B cell (primary cell): ENCODE data around the gene IRAK2.

Experiments used
- EZH2 ChIP-seq: IDR thresholded peaks from 2 replicates; pipeline ENCODE4 v1.6.1; 2012; ENCODE audit warnings: borderline replicate concordance, low read depth, mild to moderate bottlenecking, moderate library complexity, low read length; ENCODE audit not compliant: insufficient read depth, poor library complexity, severe bottlenecking
- TF ChIP-seq, protein P1 (sequence below): fragments of 200-600 bp; IDR thresholded peaks from one replicate; pipeline ENCODE4 v1.8.0; 2022; ENCODE audit warnings: antibody characterized with exemption, mild to moderate bottlenecking

DNA sequence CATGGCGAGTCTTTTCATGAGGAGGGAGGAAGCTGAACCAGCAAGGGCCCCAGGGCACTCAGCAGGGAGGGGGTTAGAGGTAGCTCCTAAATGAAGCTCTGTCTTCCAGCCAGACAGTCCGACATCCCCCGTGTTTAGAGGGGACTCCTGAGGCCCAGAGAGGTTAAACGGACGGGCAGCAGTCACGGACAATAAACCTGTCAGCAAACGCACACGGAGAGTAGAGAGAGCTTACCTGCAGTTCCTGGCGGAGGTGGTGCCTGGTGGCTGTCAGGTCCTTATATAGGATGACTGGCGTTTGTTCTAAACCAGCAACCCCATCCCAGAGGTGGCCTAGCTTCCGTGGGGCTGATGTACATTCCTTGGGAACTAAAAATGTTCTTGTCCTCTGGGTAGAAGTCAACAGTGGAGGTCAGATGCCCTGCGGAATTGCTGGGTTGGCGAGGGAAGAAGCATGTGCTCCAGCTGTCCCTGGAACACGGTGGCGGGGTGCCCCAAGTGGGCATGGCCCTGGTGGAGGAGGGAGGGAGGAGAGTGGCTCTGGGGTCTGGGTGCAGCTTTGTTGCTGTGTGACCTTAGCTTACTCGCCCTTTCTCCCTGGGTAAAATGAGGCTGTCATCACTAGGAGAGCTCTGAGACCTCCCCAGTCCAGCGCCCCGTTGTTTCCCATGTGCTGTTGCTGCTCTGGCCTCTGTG lies 125.9 kb downstream of the IRAK2 start:
- TF ChIP-seq, protein P1, sequence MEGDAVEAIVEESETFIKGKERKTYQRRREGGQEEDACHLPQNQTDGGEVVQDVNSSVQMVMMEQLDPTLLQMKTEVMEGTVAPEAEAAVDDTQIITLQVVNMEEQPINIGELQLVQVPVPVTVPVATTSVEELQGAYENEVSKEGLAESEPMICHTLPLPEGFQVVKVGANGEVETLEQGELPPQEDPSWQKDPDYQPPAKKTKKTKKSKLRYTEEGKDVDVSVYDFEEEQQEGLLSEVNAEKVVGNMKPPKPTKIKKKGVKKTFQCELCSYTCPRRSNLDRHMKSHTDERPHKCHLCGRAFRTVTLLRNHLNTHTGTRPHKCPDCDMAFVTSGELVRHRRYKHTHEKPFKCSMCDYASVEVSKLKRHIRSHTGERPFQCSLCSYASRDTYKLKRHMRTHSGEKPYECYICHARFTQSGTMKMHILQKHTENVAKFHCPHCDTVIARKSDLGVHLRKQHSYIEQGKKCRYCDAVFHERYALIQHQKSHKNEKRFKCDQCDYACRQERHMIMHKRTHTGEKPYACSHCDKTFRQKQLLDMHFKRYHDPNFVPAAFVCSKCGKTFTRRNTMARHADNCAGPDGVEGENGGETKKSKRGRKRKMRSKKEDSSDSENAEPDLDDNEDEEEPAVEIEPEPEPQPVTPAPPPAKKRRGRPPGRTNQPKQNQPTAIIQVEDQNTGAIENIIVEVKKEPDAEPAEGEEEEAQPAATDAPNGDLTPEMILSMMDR, result no peak
- TF ChIP-seq EZH2, result no peak
